NCI-H1092 (cell line): ENCODE results near the gene CACNB2.
"Not testable (repeated sequence)": the region's sequence is repeated elsewhere in the genome, so short reads cannot be mapped to it uniquely, and the experiment has no call there.

Experiments used
- DNase-seq: peaks from one replicate; lab custom pipeline; 2025; lab: John Stamatoyannopoulos, UW

CACNB2 gene

DNA sequence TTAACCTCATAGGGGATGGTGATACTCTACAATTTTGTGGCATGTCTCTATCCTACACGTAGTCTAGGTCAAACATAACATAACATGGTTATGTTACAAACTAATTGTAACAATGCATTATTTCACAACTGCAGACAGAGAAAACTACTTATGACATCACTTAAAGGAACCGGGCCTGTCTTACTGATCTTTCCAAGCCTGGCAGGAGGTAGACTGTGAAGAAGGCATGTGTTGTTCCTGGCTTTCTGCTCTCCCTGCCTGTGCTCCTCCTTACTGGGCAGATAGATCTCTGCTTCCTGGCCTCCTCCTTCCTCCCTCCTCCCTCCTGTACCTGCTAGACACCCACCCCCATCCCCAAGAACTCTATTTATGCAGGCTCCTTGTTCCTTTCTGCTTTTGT, 5.4 kb downstream of the CACNB2 start:
- DNase-seq, result no peak

DNA sequence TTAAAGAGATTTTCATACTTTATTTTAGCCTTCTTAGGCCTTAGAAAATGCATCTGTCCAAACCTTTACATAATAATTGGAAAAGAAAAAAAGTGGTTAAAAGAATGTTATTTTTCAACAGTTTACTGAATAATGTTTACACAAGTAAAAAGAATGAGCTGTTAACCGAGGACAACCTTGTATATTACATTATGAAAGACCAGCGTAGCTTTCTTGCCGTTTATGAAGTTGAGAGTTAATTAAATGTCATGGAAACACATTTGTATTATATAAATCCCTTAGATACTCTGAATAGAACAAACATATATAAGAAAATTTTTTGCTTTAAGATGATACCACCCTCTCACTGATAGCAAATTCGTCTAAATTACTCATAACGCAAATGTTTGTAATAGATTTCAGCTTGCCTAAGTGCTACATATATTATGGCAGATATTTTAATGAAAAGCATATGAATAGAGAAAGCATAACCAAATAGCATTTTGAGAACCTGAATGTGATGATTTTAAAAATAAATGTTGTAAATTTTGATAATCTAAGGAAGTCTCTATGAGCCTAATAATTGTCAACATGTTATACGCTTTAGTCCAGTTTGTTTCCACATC, 9.1 kb downstream of the CACNB2 start:
- no peak for DNase-seq

DNA sequence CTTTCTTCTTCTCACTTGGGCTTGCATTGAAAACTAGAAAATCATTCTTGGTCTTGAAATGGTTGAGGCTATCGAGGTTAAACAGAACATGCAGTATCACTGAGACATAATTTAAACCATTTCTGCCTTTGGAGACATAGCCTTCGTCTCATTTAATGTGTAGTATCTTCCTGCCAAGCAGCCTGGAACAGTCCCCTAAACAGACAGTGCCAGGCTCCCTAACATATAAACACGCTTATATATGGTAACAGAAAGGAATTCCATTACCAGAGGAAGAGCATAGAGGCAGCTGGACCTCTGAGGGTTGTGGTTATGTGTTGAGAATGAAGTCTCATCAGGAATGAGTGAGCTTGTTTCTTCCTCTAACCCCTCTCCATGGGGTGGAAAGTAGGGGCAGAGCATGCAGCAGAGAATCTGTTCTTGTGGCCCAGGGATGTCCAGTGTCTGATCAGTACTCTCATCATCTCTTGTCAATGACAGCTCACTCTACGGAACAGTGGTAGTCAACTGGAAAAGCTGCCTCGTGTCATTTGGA, 11.2 kb downstream of the CACNB2 start:
- DNase-seq, result no peak

DNA sequence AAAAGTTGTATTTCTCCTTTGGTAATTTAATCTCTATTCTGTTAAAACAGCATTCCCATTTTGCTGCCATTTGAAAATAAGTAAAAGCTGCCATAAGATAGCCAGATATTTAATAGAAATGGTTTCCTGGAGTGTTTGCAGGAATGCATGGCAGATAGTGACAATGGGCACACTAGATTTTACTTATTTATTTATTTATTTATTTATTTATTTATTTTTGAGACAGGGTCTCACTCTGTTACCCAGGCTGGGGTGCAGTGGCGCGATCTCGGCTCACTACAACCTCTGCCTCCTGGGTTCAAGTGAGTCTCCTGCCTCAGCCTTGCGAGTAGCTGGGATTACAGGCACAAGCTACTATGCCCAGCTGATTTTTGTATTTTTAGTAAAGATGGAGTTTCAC, 13.2 kb downstream of the CACNB2 start:
- not testable (repeated sequence) for DNase-seq

DNA sequence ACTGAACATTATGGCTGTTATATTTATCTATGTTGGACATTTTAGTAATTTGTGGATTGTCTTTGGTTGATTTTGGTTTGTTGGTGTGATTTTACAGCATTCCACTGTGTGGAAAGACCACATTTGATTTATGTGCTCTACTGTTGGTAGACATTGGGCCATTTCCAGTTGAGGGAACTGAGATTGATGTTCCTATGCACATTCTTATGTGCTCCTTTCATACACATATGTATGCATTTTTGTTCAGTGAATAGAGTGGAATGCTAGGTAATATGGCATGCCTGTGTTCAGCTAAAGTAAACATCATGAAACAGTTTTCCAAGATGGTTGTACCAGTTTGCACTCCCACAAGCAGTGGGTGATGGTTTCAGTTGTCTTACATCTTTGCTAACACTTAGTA, 15.1 kb downstream of the CACNB2 start:
- no peak for DNase-seq

DNA sequence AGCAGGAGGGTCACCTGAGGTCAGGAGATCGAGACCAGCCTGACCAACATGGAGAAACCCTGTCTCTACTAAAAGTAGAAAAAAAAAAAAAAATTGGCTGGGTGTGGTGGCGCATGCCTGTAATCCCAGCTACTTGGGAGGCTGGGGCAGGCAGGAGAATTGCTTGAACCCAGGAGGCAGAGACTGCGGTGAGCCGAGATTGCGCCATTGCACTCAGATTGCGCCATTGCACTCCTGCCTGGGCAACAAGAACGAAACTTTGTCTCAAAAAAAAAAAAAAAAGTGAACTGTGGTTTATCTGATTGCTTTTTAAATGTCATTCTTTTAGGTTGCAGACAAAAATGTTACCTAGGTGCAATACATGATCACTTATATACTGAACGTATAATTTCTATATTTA, 16.6 kb downstream of the CACNB2 start:
- DNase-seq, result not testable (repeated sequence)

DNA sequence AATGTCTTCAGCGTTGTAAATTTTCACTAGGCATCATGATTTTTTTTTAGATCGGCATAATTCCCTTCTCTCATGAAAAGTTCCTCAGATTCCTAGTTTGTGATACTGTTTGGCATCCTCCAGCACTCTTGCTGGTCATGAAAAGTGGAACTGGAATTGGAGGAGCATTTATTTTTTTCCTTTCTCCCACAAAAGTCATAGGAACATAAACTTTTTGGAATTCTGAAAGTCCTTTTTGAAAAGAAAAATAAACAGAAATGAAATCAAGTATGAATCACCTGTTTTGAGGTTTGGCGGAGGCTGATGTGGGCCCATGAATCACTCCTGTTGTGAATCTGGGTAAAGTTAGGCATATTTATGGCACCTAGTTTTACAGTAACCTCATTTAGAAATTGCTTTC, 17.7 kb downstream of the CACNB2 start:
- DNase-seq, result no peak

DNA sequence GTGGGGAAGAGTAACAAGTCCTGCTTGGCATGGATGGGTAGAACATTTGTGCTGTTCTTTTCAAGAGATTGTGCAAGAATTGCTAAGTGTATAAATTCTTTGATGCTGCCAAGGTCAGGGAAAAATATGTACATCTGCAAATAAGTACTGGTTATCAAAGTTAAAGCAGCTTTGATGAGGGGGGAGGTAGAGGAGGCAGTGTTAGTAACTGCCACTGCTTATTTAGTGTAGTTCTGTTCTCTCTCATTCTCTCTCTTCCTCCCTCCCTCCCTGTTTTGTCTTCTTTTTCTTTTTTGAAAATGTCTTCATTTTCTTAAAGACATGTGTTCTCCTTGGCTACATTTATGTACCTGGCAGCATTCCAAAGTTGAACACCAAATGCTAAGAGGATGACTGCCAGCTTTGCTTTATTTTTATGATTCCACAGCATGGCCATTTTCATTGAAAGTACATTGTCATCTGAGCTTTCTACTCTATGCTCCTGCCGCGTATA, 18.6 kb downstream of the CACNB2 start:
- DNase-seq, result no peak

DNA sequence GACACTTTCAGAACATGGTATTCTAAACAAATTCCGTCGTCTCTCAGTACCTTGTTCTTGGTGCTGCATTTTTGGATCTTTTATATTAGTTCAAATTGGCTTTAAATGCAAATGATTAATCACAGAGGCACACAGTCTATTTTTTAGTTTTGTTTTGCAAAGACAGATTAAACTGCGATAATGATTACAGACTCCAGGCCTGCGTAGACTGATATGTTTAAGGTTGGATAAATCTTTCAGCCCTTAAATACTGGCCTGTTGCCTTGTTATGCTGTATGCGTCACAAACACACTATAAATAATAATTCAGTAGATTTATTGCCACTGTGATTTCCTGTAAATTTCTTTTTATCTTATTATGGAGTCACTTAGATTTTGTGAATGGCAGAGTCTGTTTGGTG, 19.3 kb downstream of the CACNB2 start:
- no peak for DNase-seq

DNA sequence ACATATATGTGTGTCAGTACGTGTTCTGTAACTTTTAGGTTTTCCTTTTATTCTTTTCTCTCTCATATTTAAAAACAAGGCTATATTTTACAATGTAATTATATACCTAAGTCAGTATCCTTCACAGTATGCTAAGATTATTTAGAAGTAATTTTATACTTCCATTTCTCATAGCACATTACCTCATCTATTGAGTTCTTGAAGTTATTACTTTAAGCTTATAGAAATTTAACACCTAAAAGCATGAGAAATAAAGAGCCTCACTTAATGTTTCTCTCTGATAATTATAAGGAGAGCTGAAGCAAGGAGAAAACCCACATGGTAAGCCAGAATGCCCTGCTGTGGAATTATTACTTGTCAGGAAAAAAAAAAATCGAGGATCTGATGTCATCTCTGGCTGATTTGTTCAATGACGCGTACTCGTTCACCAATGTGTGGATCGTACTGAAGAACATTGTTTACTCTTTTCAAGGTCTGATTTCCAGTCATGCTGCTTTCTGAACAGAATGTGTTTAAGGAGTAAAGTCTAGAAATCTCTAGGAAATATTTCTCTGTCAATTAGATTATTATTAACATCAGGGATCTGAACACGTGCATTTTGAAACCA, 21.9 kb downstream of the CACNB2 start:
- DNase-seq, result no peak

DNA sequence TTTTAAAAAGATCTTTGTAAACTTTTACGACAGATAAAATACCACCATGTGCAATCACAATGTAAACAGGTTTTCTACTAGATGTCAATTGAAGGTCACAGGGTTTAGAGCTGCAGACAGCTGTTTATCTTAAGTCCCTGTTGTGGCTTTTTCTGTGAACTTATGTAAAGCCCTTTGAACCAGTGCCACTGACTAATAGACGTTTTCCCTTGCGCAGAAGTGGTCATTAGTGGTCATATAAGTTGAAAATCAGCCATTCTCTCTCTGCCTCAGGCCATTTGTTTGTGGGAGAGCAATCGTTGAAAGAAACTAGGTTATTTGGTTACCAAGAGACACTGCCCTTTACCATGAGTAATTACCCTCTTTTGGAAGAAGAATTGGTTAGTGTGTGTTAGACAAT, 23.9 kb downstream of the CACNB2 start:
- DNase-seq, result no peak

DNA sequence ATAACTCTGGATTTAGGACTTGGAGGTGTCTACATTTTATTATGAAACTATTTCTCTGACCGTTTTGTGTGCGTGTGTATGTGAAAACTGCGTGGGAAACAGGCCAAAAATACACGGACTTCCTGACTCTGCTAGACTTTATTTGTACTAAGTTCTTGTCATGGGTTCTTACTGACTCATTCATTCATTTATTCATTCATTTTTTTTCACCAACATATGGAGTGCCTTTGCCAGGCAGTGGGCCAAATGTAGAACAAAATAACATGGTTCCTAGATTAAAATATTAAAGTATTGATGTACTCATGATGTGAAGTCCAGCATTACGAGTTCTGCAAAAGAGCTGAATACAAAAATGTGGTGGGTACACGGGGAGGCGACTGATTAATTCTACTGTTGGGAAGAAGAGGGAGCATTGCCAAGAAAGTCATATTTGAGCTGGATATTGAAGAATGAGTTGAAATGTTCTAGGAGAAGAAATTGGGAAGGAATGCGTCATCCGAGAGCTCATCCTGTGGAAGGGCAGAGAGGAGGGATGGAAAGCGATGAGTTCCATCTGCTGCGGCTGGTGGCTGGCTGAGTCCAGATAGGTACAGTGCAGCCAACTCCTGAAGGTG, 24.6 kb downstream of the CACNB2 start:
- no peak for DNase-seq

DNA sequence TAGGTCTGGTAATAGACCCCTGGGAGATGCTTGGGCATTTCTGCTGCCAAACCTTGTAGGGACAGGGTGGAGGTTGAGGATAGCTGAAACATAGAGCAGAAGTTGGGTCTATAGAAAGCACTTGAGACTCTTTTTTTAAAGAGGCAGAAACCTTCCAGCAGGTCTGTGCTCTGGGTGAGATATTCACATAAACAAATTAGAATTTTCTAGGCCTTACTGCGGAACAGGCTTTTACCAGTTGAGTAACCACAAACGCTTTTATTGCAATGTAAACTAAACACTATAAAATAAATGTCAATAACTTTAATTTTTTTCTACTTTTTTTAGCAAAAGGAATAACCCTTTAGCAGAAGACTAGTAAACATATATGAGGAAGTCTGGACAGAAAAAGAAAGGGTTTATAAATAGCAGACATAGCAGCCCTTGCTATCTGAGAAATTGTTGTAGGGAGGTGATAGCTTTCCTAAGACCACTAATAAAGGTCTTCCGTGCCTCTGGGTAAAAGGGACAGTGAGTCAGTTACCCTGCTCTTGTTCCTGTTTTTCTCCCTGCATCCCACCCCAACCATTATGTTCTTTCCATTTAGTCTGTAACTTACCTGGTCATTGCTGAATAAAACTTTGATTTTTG, 38.7 kb downstream of the CACNB2 start:
- no peak for DNase-seq

DNA sequence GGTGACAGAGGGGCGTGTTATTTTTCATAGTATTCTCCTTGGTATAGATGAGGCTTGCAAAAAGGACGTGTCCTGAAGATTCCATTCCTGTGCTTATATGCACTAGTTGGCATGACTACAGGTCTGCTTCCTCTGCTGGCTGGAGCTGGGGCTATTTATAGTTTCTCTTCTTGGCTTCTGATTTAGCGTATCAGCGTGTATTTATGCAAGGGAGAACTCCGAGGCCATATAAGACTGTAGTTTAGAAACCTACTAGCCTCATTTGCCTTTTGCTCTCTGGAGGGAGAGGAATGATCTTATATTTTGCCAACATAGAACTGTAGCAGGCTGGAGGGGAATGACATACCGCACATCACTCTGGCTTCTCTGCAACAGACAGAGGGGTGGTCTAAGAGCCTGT, 39.7 kb downstream of the CACNB2 start:
- DNase-seq, result no peak

DNA sequence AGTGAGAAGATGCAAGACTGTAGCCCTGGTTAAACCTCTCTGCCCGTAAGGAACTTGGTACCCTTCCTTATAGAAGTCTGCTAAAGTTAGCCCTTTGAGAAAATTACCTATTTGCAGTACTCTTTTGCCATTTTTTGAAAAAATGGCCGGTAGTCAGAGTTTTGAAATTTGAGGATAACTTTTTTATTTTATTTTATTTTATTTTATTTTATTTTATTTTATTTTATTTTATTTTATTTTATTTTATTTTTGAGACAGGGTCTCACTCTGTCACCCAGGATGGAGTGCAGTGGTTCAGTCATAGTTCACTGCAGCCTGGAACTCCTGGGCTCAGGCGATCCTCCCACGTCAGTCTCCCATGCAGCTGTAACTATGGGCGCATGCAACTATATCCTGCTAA, 41.2 kb downstream of the CACNB2 start:
- not testable (repeated sequence) for DNase-seq

DNA sequence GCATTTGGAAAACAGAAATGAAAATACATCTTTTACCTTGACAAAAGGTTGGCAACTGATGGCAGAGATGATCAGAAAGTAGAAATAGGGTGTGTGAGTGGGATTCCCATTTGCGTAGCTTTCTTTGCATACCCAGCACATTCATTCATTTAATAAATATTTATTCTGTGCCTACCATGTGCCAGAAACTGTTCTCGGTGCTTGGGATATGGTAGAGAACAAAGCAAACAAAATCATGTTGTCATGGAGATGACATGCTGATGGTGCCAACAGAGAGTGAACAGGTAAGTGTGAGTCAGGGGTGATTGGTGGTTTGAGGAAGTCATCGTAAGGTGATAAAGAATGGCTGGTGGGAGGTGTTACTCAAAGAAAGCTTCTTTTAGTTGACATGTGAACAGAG, 45.4 kb downstream of the CACNB2 start:
- DNase-seq, result no peak

DNA sequence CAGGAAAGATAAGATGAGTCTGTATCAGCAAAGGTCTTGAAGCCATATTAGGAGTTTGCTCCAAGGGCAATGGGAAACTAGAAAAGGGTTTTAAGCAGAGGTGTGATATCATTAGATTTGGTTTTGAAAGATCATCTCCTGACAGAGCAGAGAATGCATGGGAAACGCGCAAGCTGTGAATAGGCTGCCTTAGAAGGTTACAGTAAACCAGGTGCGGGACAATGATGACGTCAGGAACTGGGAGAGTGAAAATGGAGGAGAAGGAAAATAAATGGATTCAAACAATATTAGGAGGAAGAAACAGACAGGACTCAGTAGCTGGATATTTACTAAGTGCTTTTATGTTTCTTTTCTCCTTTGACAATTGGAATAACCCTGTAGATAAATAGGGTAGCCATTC, 50.6 kb downstream of the CACNB2 start:
- DNase-seq, result no peak

DNA sequence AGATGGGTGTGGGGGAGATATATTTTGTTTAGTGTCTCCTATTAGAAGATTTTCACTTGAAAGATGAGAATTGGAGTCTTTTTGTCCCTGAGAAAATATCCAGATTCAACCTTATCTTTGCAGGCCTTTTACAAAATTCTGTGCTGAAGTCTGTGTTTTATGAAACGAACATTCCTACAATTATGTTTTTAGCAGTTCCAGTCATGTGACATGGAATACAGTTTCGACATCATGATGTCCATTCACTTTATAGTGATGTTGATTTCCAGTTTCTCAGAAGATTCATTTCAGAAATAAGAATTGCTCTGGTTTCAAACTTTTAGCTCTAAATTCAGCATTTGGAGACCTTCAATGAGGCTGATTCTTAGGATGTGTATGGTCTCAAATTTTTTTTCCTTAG, 54.4 kb downstream of the CACNB2 start:
- no peak for DNase-seq

DNA sequence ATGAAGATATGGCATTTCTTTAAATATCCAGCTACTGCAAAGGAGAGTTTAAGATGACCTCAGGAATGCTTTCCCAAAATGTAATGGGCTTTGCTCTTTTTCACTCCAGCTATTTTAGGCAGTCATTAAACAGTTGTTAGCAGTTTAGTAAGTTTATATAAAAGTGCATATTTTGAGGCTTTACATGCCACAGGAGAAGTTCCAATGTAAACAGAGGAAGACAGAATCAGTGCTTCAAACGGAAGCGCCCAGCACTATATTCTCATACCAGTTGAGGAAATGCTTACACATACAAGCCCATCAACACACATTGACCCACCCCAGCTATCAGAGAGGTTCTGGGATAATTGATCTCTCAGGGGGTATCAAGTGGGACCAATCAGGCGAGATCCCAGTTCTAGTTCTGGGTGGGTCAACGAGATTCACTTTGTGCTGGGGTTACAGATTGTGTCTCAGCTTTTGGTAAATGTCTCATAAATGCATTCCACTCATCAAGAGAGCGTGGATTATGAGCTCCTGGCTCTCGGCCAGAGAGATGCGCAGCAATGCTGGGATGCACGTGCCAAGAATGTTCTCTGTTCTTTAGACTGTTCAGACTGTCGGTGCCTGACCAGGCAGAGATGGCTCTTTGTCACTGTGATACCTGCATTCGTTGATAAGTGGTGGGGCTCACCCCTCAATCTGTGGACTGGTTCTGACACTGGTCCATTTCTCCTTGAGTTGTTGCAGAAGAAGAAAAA, 55.0 kb downstream of the CACNB2 start:
- no peak for DNase-seq

DNA sequence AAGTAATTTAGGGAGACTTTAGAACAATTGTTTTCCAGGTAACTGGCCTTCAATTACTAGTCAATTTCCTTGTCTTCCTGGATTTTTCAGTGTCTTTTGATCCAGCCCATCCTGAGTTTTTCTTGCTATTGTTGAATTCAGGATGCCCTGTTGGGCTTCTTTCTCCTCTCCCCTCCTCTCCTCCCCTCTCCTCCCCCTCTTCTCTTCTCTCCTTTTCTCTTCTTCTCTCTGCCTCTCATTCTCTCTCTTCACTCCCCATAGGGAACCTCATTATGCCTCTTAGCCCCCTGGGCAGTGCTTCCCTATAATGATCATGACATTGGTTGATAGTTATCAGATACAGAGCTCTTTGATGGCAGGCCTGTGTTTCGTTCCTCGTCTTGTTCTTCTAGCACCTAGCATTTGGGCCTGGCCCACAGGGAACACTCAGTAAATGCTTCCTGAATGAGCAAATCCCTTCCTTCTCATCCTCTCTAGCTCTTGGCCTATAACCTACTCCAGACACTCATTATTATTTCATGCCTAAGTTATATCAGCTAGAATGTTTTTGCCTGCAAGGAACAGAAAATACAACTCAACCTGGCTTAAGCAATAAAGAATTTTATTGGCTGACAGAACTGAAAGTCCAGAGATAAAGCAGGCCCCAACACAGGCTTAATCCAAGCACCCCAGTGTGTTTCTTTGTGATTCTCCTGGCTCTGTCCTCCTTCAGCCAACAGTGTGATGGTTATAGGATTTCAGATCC, 56.8 kb downstream of the CACNB2 start:
- no peak for DNase-seq

DNA sequence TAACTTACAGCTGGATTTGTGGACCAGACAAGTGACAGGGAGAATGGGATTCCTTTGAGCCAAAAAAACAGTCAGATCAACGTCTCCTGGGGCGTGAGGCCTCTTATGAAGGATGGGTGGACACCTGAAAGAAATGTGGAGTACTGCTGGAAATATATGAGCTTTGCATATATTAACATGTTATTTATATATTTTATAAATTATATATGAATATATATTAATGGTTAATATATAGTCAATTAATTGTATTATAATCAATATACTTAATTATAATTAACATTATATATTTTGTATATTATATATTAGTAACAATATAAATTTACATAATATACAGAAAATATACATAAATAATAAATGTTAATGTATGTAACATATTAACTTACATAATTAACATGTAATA, 57.5 kb downstream of the CACNB2 start:
- no peak for DNase-seq

DNA sequence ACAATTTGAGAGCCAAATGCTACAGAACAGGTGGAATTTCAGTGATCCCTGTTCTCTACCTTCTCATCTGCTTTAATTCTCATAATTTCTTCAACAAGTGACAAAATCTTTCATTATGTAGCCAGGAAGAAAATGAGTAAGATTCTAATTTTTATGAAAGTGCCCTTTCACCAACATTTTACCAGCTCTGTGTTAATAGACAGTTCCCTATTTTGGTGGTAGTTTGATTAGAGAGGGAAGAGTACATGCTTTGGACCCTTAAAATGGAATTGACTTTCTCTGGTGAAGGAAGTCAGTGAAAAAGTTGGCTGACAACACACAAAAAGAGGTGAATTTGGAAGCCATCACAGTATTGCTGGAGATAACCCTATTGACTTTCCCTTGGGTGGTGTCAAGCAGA, 61.7 kb downstream of the CACNB2 start:
- no peak for DNase-seq
